SK-N-MC (cell line): ENCODE data around the gene FBXO31.

ENCODE experiments used
- DNase-seq: peaks from one replicate; pipeline ENCODE4 v3.0.0-alpha.2; 2011; ENCODE audit warnings: low read depth, low spot score
- H3K27ac ChIP-seq: fragments of 200-600 bp; sonication (generic); 2 replicates; pipeline ENCODE4 v1.5.1; 2016; ENCODE audit warnings: mixed run types
- H3K36me3 ChIP-seq: fragments of 200-600 bp; sonication (generic); 2 replicates; pipeline ENCODE4 v1.6.1; 2017; ENCODE audit warnings: antibody characterized with exemption, low read length, mixed read lengths; ENCODE audit not compliant: insufficient read depth
- H3K4me3 ChIP-seq: fragments of 200-600 bp; sonication (generic); 2 replicates; pipeline ENCODE4 v1.5.1; 2016
- H3K9ac ChIP-seq: fragments of 200-600 bp; sonication (generic); 2 replicates; pipeline ENCODE4 v1.8.0; 2017; ENCODE audit warnings: mixed run types, mixed read lengths; ENCODE audit not compliant: insufficient read length
- H3K9me3 ChIP-seq: fragments of 200-600 bp; sonication (generic); 2 replicates; pipeline ENCODE4 v1.6.1; 2017; ENCODE audit warnings: low read depth, mild to moderate bottlenecking, antibody characterized with exemption, low read length, moderate library complexity, mixed read lengths
- EZH2 ChIP-seq: fragments of 200-600 bp; sonication (generic); IDR thresholded peaks from one replicate; pipeline ENCODE4 v1.6.1; 2017; ENCODE audit warnings: antibody characterized with exemption
- FOXP2 ChIP-seq: optimal IDR thresholded peaks from 2 replicates; pipeline ENCODE3; 2011; ENCODE audit warnings: mild to moderate bottlenecking, moderate library complexity; ENCODE audit not compliant: insufficient read depth; ENCODE audit errors: extremely low read length, control extremely low read depth
- POLR2AphosphoS5 ChIP-seq: IDR thresholded peaks from 2 replicates; pipeline ENCODE4 v1.6.1; 2012; ENCODE audit warnings: mild to moderate bottlenecking, low read depth, low read length, borderline replicate concordance

FBXO31 gene

DNA sequence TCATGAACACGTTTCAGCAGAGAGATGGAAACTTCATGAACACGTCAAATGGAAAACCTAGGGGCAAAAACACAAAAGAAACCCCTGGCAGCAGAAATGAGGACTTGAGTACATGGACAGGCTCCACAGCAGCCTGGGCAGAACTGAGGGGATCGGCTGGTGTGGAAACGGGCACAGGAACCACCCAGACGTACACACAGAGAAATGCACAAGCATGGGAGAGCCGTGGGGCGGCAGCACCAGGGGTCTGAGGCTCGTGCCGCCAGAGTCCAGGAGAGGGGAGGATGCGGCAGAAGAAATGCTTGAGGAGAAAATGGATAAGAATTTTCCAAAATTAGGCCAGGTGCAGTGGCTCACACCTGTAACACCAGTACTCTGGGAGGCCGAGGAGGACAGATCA is 38.5 kb upstream of the FBXO31 start:
- TF ChIP-seq POLR2AphosphoS5, result no peak
- no peak for TF ChIP-seq FOXP2
- no peak for TF ChIP-seq EZH2
- no peak for DNase-seq
- Histone ChIP-seq H3K9ac (no peak overlapping the region), H3K9me3 (no peaks in the 10 kb centered on the region), H3K4me3 (no peak overlapping the region), H3K27ac (no peak overlapping the region), H3K36me3 (no peaks in the 10 kb centered on the region; the same call in 1 of the 2 replicates)

- TF ChIP-seq POLR2AphosphoS5, result no peak
- no peak for TF ChIP-seq EZH2
- TF ChIP-seq FOXP2, result no peak
- Histone ChIP-seq H3K9me3 (no peaks in the 10 kb centered on the region), H3K36me3 (no peaks in the 10 kb centered on the region; the same call in 1 of the 2 replicates), H3K9ac (no peak overlapping the region), H3K27ac (no peak overlapping the region), H3K4me3 (no peak overlapping the region)
- DNase-seq, result no peak
Measured at GRCh38 chr16:87421003-87421912, 37.7 kb upstream of the FBXO31 start.

- no peaks in the 10 kb centered on the region; the same call in 1 of the 2 replicates for H3K36me3 ChIP-seq
- no peak overlapping the region for H3K4me3 ChIP-seq
- no peak for DNase-seq
Measured at GRCh38 chr16:87420026-87421002, 36.7 kb upstream of the FBXO31 start.

GRCh38 chr16:87418644-87419043 is 35.1 kb upstream of the FBXO31 start:
- DNase-seq, result no peak
- no peak for TF ChIP-seq POLR2AphosphoS5
- no peak for TF ChIP-seq EZH2
- no peak for TF ChIP-seq FOXP2
- H3K9ac ChIP-seq, result no peak overlapping the region

More at GRCh38 chr16:87420026-87421002, 36.7 kb upstream of the FBXO31 start:
- Histone ChIP-seq H3K9ac (no peak overlapping the region), H3K9me3 (no peaks in the 10 kb centered on the region), H3K27ac (no peak overlapping the region)
- TF ChIP-seq EZH2, result no peak
- TF ChIP-seq FOXP2, result no peak
- TF ChIP-seq POLR2AphosphoS5, result no peak

DNA sequence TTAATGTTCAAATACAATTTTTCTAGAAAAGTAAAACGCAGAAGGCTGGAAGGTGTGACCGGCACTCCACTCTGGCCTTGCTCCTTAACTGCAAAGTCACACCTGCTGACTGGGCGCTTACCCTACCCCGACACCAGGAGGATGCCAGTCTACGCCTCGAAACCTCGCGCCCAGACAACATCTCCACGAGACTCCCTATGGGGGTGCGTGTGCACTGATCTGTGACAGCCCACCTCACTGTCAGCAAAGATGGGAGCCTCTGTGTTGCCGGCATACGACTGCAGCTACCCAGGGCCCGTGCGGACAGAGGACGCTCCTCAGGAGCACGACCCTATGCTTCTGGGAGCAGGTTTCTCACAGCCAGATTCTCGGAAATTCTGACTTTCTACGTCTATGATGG is 34.6 kb upstream of the FBXO31 start:
- Histone ChIP-seq H3K36me3 (no peaks in the 10 kb centered on the region; the same call in 1 of the 2 replicates), H3K27ac (no peak overlapping the region), H3K4me3 (no peak overlapping the region), H3K9ac (no peak overlapping the region), H3K9me3 (no peaks in the 10 kb centered on the region)
- DNase-seq, result no peak
- TF ChIP-seq POLR2AphosphoS5, result no peak
- TF ChIP-seq FOXP2, result no peak
- TF ChIP-seq EZH2, result no peak

More at GRCh38 chr16:87418644-87419043, 35.1 kb upstream of the FBXO31 start:
- Histone ChIP-seq H3K9me3 (no peaks in the 10 kb centered on the region), H3K27ac (no peak overlapping the region), H3K36me3 (no peaks in the 10 kb centered on the region; the same call in 1 of the 2 replicates), H3K4me3 (no peak overlapping the region)

DNA sequence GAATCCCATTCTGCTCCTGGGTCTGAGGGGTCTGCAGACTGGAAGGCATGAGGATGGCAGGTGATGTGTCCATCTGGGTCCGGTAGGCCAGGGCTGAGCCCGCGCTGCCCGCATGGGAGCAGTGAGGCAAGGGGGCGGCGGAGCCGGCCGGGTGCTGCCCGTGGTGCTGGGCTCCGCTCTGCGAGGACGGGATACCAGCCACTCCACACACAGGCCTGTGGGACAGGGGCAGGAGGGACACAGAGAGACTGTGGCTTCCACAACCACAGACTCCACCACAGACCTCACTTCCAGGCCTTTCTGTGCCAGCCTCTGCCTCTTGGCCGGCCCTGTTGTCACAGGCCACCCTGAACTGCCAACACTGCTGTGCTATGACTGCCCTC is 33.9 kb upstream of the FBXO31 start:
- H3K4me3 ChIP-seq, result no peak overlapping the region
- DNase-seq, result no peak
- H3K9ac ChIP-seq, result no peak overlapping the region
- no peak overlapping the region for H3K27ac ChIP-seq
- no peaks in the 10 kb centered on the region; the same call in 1 of the 2 replicates for H3K36me3 ChIP-seq
- TF ChIP-seq FOXP2 (no peak), EZH2 (no peak), POLR2AphosphoS5 (no peak)
- no peaks in the 10 kb centered on the region for H3K9me3 ChIP-seq

GRCh38 chr16:87416826-87417527 is 33.4 kb upstream of the FBXO31 start:
- no peak for TF ChIP-seq FOXP2
- no peak for TF ChIP-seq POLR2AphosphoS5
- TF ChIP-seq EZH2, result no peak
- no peaks in the 10 kb centered on the region for H3K9me3 ChIP-seq
- H3K9ac ChIP-seq, result no peak overlapping the region
- no peak overlapping the region for H3K4me3 ChIP-seq
- DNase-seq, result no peak
- H3K36me3 ChIP-seq, result no peaks in the 10 kb centered on the region; the same call in 1 of the 2 replicates
- H3K27ac ChIP-seq, result no peak overlapping the region
